OCI-M1 (cell line): ENCODE data around the gene NCOA1.

Experiments
- DNase-seq: peaks from one replicate; lab custom pipeline; 2025; lab: John Stamatoyannopoulos, UW

The NCOA1 gene

DNA sequence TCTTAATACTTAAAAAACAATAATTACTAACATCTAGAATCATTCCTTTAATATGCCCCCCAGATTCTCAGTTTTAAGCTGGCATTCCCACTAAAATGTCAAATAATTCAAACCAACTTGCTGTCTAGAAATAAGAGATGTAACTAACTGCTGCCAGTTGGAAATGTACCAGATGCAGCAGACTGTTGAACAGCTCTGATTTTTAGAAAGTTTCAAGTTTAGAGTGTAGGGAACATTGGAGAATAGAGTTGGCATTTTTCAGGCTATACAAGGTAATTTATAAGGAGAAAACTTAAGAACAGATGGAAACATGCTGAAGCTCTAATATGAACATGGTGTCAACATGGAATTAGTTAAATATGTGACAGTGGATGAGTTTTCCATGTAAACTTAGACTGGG lies 200.8 kb downstream of the NCOA1 start:
- DNase-seq, result no peak

DNA sequence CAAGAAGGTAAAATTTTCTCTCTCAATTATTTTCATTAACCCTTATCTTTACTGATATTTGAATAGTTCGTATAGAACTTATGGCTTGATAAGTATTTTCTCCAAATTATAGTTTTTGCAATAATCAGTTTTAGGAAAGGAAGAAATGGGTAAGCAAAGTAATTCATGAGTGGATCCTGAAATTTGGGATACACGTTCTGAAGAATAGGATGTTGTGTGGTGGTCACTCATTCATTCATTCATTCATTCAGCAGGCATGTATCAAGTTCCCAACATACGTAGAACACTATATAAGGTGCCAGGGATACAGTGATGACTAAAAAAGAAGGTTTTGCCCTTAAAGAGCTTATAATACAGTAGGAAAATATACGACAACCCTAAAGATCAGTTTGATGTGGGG lies 206.7 kb downstream of the NCOA1 start:
- DNase-seq, result no peak

DNA sequence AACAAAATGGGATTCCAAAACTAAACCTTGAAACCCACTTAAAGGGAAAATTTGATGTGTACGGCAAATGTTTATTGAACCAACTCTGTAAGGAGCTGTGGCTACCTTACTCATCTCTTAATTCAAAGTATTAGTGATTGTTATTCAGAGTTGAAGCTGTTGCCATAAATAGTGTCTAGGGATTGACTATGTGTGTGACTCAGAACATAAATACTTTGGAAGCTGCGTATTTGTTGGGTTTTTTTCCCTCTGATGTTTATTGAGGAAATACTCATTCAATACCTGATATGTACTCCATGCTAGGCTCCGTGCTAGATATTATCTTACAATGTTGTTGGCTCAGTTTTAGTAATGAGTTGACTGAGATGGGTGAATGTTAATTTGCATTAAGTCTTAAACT lies 211.7 kb downstream of the NCOA1 start:
- DNase-seq, result no peak

DNA sequence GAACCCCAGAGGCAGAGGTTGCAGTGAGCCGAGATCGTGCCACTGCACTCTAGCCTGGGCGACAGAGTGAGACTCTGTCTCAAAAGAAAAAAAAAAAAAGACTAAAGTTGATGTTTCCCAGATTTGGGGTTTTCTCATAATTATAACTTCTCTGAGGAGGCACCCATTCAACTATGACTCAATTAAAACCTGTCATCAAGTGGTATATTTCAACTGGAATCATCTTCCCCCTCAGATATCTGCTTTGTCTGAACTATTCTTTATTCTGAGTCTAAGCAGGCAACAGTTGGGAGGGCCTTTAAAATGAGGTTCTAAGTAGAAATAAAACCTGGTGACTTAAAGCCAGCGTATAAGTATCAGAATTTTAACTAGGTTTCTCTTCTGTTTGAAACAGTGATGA lies 213.6 kb downstream of the NCOA1 start:
- DNase-seq, result no peak

DNA sequence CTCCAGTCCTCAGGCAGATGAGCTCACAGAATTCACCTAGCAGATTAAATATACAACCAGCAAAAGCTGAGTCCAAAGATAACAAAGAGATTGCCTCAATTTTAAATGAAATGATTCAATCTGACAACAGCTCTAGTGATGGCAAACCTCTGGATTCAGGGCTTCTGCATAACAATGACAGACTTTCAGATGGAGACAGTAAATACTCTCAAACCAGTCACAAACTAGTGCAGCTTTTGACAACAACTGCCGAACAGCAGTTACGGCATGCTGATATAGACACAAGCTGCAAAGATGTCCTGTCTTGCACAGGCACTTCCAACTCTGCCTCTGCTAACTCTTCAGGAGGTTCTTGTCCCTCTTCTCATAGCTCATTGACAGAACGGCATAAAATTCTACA lies 216.1 kb downstream of the NCOA1 start:
- no peak for DNase-seq

DNA sequence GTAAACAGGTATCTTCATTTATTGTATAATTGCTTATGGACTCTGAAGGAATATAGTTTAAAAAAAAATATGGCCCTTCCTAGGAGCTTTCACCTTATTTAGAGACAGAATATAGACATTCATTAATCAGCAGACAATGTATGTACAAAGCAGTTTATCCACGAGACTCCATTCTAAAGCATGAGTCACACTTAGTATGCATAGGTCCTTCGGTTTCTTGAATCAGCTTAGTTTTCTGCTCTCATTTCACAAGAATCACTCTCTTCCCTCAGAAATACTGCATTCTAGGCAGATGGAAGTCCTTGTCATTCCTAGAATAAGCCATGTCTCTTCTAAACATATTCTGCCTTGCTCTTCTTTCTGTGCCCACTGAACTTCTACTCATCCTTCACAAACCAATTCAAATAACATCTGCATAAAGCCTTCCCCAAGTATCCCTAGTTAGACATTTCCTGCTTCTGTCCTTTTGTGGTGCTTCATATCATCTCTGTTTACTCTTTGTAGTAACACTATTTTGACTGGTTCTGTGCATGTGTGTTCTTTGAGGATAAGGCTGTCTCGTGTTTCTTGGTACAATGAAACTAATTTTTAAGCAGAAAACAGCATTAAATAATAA lies 217.6 kb downstream of the NCOA1 start:
- DNase-seq, result no peak

DNA sequence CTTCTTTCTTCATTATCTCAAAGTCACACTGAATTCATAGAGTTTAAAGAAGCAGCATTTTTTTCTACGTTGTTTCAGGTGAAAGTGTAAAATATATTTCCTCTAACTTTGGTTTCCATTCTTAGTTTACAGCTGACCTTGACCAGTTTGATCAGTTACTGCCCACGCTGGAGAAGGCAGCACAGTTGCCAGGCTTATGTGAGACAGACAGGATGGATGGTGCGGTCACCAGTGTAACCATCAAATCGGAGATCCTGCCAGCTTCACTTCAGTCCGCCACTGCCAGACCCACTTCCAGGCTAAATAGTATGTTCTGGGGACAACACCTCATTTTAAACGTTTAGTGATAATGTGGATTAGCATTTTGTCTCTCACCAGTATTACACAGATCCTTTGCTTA lies 219.8 kb downstream of the NCOA1 start:
- no peak for DNase-seq

DNA sequence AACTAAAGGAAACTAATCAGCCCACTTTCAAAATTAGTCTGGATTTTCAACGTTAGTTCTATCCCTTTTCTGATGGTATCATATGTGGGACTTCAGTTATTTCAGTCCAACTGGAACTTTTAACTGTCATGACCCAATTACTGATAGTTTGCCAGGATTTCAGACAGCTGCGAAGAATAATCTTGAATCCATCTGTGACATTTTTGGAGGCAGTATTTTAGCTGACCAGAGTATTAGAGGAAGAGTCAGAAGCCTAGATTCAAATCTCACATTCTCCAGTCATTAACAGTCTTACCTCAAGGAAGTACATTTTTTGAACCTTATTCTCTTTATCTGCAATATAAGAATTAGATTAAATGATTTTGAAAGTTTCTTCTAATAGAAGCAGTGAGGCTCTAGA lies 220.8 kb downstream of the NCOA1 start:
- no peak for DNase-seq

DNA sequence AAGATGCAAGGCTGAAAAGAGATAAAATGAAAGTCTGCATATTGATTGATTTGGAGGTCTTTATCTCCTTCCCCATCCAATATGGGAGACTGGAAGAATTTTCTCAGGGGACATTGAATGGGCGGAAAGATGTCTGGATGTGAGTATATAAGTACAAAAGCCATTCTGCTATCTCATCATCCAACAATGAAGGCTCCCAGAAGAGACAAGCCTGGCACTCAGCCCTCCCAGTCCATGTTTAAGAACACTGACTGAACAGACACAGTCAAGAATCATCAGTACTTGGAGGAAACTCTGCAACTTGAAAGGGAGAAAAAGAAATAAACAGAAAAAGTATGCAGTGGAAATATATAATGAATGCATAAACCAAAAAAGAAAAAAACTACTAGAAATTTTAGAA lies 221.2 kb downstream of the NCOA1 start:
- no peak for DNase-seq

DNA sequence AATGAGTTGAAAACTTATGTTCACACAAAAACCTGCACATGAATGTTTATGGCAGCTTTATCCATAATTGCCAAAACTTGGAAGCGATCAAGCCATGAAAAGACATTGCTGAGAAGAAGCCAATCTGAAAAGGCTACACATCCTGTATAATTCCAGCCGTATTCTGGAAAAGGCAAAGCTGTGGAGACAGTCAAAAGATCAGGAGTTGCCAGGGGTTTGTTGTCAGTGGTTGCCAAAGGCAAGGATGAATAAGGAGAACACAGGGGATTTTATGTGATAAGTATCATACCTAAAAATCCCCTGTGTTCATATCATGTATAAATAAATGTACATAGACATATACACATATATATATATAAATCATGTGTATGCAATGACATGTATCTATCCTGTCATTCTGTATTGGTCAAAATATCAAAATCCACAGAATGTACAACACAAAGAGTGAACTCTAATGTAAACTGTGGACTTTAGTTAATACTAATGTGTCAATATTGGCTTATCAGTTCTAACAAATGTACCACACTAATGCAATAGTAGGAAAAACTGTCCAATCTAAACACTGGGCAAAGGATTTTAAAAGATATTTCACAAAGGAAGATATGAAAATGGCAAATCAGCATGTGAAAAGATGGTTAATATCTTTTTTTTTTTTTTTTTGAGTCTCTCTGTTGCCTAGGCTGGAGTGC lies 226.4 kb downstream of the NCOA1 start:
- no peak for DNase-seq

DNA sequence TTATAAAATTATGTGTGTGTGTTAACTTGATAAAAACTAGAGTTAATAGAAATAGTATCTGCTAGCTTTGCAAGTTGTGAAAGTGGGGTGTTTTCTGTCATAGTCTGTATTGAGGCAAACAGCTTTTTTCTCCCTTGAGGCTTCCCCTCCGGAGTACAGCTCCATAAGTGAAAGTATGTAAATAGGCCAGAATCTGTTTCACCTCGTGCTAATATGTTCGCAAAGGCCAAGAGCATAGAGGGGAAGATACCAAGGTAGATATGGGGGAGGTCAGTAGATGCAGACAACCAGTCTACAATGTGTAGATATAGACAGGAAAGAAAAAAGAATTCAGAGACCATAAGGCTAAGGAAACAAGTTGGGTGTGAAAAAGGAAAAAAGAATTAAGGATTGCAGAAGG lies 229.3 kb downstream of the NCOA1 start:
- no peak for DNase-seq

DNA sequence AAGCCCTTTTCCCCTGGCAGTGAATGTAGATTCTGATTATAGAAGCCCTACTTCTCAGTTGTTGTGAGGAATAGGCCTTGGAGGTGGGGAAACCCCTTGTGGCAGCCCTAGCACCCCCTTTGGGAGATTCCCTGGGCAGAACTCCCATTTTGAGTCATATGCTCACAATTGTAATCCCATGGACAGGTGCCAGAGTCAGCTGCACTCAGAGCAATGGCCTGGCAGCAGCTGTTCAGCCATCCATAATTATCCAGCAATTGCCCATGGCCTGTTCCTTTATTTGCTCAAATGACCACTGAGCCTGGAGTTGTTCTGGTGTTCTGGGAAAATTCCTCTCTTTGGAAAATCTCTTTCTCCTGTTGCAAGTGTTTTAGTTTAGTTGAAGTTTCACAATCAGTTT lies 230.4 kb downstream of the NCOA1 start:
- no peak for DNase-seq

DNA sequence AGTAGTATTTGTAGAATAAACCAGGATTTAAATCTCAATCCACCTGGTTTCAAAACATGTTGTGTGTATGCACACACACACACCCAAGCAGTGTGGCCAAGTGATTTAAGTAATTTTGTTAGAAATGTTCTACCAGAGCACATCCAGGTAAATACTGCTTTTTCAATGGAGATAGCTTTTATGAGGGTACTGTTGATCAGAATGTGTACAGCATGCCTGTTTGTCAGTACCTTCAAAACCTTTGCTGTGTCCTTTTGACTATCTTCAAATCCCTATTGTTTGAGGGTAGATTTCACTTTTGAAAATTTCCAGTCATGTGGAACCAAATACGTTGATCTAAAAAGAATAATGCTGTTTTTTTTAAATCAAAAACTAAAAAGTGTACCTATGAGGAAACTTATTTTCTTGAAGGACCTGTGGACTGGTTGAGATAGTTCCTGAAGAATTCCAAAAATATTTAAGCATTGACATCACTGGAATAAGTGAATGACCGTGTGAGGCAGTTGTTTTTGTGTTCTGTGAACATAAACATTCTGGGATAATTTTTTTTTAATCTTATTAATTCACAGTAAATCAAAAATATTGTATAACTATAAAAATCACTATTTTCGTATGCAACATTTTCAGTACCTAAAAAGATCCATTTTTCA lies 231.2 kb downstream of the NCOA1 start:
- no peak for DNase-seq

DNA sequence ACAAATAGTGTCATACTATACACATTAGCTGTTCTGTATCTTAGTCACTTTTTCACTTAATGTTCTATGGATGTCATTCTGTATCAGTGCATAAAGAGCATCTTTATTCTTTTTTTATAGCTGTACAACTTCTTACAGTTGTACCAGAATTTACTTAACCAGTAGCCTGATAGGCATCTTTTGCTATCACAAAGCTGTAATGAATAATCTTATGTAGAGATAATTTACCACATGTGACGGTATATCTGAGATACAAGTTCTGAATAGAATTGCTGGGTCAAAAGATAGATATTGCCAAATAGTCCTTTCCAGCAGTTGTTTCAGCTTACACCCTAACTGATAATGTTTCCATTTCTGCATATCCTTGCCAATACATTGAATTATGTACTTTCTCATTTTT lies 232.1 kb downstream of the NCOA1 start:
- DNase-seq, result no peak

DNA sequence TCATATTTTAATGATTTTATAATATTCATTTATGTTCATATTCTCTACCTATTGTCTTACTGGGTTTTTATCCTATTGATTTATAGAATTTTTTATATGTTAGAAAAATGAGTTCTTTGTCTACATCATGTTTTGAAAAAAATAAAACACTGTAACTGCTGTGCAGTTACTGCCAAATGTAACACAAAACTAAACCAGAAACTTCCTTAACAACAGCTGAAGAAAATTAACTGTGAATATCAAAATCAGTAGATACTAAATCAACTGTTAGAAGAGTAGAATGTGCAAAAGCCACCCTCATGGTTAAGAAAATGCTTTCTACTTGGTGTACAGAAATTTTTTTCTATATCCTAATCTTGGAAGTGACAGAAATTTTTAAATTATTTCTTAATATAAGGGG lies 232.6 kb downstream of the NCOA1 start:
- no peak for DNase-seq

DNA sequence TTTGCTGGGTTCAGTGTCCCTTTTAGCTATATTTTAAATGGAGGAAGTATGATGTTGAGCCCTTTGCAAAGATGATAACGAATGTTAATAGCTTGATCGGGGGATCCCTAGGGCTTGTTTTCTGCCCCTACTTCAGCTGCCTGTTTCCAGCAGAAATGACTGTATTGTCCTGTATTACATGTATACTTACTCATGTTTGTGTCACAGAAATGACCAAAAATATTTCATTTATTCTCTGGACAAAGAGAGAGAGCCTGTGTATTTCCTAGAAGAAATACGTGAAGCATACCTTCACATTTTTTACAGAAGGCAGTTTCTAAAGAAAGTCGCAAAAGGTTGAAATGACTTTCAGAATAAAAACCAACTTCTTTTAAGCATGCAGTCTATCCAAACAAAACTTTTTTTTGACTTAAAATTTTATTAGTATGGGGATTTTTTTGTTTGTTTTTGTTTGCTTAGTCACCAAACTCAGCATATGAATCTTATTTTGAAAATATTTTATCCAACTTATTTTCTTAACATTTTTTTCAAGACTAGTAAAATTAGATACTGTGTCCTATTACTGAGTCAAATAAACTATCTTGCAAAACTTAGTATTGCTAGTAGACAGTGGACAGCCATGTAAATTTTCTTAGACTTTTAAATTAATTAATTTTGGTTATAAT lies 233.2 kb downstream of the NCOA1 start:
- no peak for DNase-seq

DNA sequence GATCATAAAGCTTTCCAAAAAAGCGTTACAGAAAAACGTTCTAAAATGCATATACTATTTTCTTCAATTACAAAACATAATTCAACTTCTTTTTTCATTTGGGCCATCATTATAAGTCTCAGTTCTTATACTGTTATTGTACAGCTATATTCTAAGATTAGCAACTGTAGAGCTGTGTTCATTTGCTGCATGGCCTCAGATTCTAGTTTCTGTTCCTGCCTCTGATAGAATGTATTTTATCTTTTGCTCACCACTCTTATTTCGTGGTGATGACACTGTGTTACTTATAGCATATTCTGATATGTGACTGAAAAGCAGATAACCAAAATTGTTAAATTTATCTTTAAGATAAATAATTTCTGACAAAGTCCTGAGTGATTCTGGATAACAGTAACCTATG lies 234.9 kb downstream of the NCOA1 start:
- peak; percentile 6 for DNase-seq

DNA sequence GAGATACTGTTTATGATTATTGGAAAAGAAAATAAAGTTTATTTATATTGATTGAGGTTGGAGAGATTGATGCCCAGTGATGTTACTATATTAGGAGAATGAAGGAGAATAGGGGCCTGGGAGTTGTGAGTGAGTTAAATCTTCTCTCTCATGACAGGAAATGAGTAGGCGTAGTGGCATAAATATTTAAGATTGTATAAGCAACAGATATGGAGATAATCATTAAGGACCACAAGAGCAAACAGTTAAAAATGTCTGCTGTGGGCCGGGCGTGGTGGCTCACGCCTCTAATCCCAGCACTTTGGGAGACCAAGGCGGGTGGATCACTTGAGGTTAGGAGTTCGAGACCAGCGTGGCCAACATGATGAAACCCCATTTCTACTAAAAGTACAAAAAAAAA lies 239.4 kb downstream of the NCOA1 start:
- DNase-seq, result no peak

DNA sequence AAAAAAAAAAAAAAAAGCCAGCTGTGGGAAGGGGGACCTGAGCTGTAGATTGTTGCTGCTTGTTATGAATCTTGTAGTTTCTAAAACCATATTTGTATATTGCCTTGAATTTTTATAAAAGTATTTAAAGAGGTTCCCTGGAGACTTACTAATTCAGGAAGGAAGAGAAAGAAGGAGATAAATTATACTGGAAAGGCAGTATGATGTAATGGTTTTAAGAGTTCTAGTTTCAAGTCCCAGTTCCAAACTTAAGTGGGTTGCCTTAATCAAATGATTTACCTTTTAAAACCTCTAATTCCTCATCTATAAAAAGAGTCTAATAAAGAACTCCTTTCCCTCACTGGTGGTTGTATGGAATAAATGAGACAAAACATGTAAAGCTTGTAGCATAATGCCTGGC lies 240.0 kb downstream of the NCOA1 start:
- DNase-seq, result no peak

DNA sequence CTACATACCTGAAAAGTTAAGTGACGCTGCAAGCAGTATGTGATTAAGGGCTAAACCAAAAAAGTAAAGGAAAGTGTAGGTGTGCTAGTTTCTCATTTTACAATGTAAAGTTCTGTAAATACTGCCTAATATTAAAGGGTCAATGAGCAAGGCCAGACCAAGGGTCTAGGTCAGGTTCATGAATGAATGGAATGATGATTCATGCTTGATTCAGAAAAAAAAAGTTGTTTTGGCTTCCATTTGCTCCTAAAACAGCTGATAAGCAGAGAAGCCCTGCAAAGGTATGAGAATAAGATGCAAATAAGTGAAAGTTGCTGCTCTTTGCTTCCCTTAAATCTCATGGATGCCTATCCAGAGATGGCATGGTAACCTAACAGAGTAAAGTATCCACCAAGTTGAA lies 240.9 kb downstream of the NCOA1 start:
- DNase-seq, result no peak

DNA sequence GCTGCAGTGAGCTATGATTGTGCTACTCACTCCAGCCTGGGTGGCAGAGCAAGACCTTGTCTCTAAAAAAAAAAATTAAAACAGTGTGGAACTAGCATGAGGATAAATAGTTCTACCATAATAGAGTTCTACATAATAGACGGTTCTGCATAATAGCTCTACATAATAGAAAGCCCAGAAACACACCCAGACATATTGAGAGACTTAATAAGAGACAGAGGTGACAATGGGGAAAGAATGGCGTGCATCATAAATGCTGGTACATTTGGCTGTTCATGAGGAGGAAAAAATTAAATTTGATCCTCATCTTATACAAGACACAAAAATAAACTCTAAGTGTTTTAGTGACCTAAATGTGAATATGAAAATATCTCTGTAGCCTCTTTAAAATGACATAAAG lies 243.7 kb downstream of the NCOA1 start:
- DNase-seq, result no peak

DNA sequence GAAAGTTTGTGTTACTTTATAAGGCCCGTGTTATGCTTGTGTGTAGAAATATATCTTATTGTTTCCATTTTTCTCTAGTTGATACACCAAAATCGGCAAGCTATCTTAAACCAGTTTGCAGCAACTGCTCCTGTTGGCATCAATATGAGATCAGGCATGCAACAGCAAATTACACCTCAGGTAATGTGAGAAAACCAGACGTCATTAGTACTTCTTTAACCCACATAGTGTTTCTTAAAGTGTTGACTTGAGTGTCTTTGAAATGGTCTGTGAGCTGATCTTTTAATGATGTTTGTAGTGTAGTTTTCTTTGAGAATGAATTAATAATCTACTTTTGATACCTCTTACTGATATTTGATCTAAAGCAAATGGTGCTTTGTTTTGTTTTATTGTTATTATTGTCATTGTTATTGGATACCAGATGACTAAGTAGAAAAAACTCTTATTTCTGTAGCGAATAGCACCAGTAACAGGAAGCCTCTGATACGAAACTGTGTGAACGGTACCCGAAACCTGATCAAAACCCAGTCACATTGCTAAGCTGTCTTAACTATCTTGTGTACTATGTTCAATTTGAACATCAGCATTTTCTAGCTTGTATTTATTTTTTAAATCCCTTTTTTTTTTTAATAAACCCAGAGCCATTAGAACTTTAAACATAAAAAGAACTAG lies 248.4 kb downstream of the NCOA1 start:
- DNase-seq, result no peak

DNA sequence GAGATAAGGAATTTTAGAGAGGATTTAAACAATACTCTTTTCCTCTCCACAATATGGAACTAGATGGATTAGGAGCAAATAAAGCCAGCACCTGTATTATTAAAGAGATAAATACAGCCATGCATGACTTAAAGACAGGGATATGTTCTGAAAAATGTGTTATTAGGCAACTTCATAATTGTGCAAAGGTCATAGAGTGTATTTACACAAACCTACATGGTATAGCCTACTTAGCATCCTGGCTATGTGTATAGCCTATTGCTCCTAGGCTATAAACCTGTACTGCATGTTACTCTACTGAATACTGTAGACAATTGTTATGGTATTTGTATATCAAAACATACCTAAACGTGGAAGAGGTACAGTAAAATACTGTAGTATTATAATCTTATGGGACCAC lies 249.1 kb downstream of the NCOA1 start:
- DNase-seq, result no peak
